Endothelial cell (in vitro differentiated cells): ENCODE data around the gene PDE1C. TPM values are rescaled to one million over a fixed set of nuclear protein-coding genes. Genes with fewer than 3 reads are reported as not detected.

Experiments used
- DNase-seq: peaks from one replicate; pipeline ENCODE4 v3.0.0; 2021; ENCODE audit warnings: low spot score
- H3K27ac Mint-ChIP-seq: one replicate; pipeline ENCODE4 v1.8.0; 2021; ENCODE audit warnings: mixed read lengths, inconsistent platforms; ENCODE audit not compliant: unreplicated experiment
- H3K27me3 Mint-ChIP-seq: one replicate; pipeline ENCODE4 v1.8.0; 2021; ENCODE audit warnings: mild to moderate bottlenecking, moderate library complexity, mixed read lengths, inconsistent platforms; ENCODE audit not compliant: unreplicated experiment
- H3K36me3 Mint-ChIP-seq: one replicate; pipeline ENCODE4 v1.8.0; 2021; ENCODE audit warnings: mild to moderate bottlenecking, low read depth, mixed read lengths, inconsistent platforms; ENCODE audit not compliant: unreplicated experiment
- H3K4me1 Mint-ChIP-seq: one replicate; pipeline ENCODE4 v1.8.0; 2021; ENCODE audit warnings: mild to moderate bottlenecking, mixed read lengths, inconsistent platforms; ENCODE audit not compliant: unreplicated experiment
- H3K4me3 Mint-ChIP-seq: one replicate; pipeline ENCODE4 v1.8.0; 2021; ENCODE audit warnings: mild to moderate bottlenecking, mixed read lengths, inconsistent platforms; ENCODE audit not compliant: unreplicated experiment
- H3K9me3 Mint-ChIP-seq: one replicate; pipeline ENCODE4 v1.8.0; 2021; ENCODE audit warnings: mixed read lengths, inconsistent platforms; ENCODE audit not compliant: unreplicated experiment
- CTCF ChIP-seq: fragments of 200-600 bp; sonication (generic); IDR thresholded peaks from one replicate; pipeline ENCODE4 v1.5.0; 2021; ENCODE audit warnings: antibody characterized with exemption; ENCODE audit not compliant: unreplicated experiment
- total RNA-seq: library from RNA; stranded (reverse); fragmentation: NEBNext Ultra II Directional; extraction: Animal tissue kit (Norgen Biotek cat#: 25700); gene quantifications from one replicate; pipeline ENCODE4 v1.2.1, GENCODE V29; 2021; ENCODE audit not compliant: unreplicated experiment

The PDE1C gene
- total RNA-seq, 1 donor from 2014 or later, result 2.9 TPM

GRCh38 chr7:31899356-31899927, 170.8 kb downstream of the PDE1C start:
- Mint-ChIP-seq H3K27ac (no peak overlapping the region), H3K4me3 (no peak overlapping the region), H3K36me3 (peaks cover 6% of the 10 kb centered on the region), H3K9me3 (no peaks in the 10 kb centered on the region), H3K27me3 (no peaks in the 10 kb centered on the region), H3K4me1 (peaks cover 16% of the 10 kb centered on the region)
- no peak for TF ChIP-seq CTCF
- DNase-seq, result no peak

GRCh38 chr7:31896925-31897324, 173.3 kb downstream of the PDE1C start:
- H3K27ac Mint-ChIP-seq, result no peak overlapping the region
- no peak for TF ChIP-seq CTCF
- H3K27me3 Mint-ChIP-seq, result no peaks in the 10 kb centered on the region
- no peaks in the 10 kb centered on the region for H3K9me3 Mint-ChIP-seq
- DNase-seq, result no peak
- H3K36me3 Mint-ChIP-seq, result peaks cover 6% of the 10 kb centered on the region
- H3K4me1 Mint-ChIP-seq, result peaks cover 16% of the 10 kb centered on the region
- H3K4me3 Mint-ChIP-seq, result no peak overlapping the region

- Mint-ChIP-seq H3K9me3 (no peaks in the 10 kb centered on the region), H3K4me3 (no peak overlapping the region), H3K36me3 (peaks cover 6% of the 10 kb centered on the region), H3K4me1 (peaks cover 30% of the 10 kb centered on the region), H3K27ac (no peak overlapping the region), H3K27me3 (no peaks in the 10 kb centered on the region)
- DNase-seq, result no peak
- no peak for TF ChIP-seq CTCF
Observed at GRCh38 chr7:31894308-31894707, 175.9 kb downstream of the PDE1C start.

GRCh38 chr7:31893365-31893764, 176.8 kb downstream of the PDE1C start:
- peaks cover 30% of the 10 kb centered on the region for H3K4me1 Mint-ChIP-seq
- H3K4me3 Mint-ChIP-seq, result no peak overlapping the region
- H3K27me3 Mint-ChIP-seq, result no peaks in the 10 kb centered on the region
- no peaks in the 10 kb centered on the region for H3K9me3 Mint-ChIP-seq
- H3K36me3 Mint-ChIP-seq, result peaks cover 6% of the 10 kb centered on the region
- no peak for TF ChIP-seq CTCF
- no peak overlapping the region for H3K27ac Mint-ChIP-seq
- DNase-seq, result no peak

GRCh38 chr7:31892099-31892829, 177.9 kb downstream of the PDE1C start:
- no peak for TF ChIP-seq CTCF
- Mint-ChIP-seq H3K4me1 (peaks cover 30% of the 10 kb centered on the region), H3K27ac (no peak overlapping the region), H3K4me3 (no peak overlapping the region), H3K9me3 (no peaks in the 10 kb centered on the region), H3K27me3 (no peaks in the 10 kb centered on the region), H3K36me3 (peaks cover 6% of the 10 kb centered on the region)
- no peak for DNase-seq
